Adrenal gland (tissue), 12 donors: ENCODE data around the gene MVD. TPM values are rescaled to one million over a fixed set of nuclear protein-coding genes. Genes with fewer than 3 reads are reported as not detected.

Source experiments
- DNase-seq, 7 donors: peaks; one replicate each; pipeline ENCODE4 v3.0.0-alpha.2; 2019 to 2020
- H3K27ac ChIP-seq, 5 donors: fragments of 200-600 bp; sonication (generic) in 4 of 5; 1 replicate in 3 of 5; 2 replicates in 2 of 5; pipeline versions ENCODE4 v1.5.1 to v1.8.0; 2016 to 2020; ENCODE audit warnings: mild to moderate bottlenecking in 1 of 5
- H3K27me3 ChIP-seq: fragments of 200-600 bp; 2 replicates; pipeline ENCODE4 v1.8.0; 2021
- H3K36me3 ChIP-seq, 2 donors: fragments of 200-600 bp; replicated peaks in 1 of 2; 1 replicate in 1 of 2; 2 replicates in 1 of 2; pipeline versions ENCODE4 v1.5.1 to v1.8.0; 2018 to 2022
- H3K4me1 ChIP-seq, 2 donors: fragments of 200-600 bp; replicated peaks in 1 of 2; 1 replicate in 1 of 2; 2 replicates in 1 of 2; pipeline versions ENCODE4 v1.5.1 to v1.8.0; 2018 to 2021
- H3K4me3 ChIP-seq, 4 donors: fragments of 200-600 bp; sonication (generic) in 3 of 4; one replicate each; pipeline ENCODE4 v1.5.1; 2016 to 2018
- H3K9me3 ChIP-seq, 3 donors: fragments of 200-600 bp; sonication (generic) in 1 of 3; replicated peaks in 1 of 3; 1 replicate in 2 of 3; 2 replicates in 1 of 3; pipeline versions ENCODE4 v1.5.1 to v1.8.0; 2016 to 2021
- POLR2A ChIP-seq, 2 donors: fragments of 450-650 bp; IDR thresholded peaks; one replicate each; pipeline ENCODE4 v1.6.1; 2017; ENCODE audit warnings: antibody characterized with exemption in 2 of 2, mild to moderate bottlenecking in 2 of 2, moderate library complexity in 1 of 2
- WGBS, 4 donors: extraction: QIAGEN DNeasy Blood & Tissue Kit in 2 of 4; methylation state at CpG; one replicate each; pipeline versions ENCODE4 v1.1.5 to v1.1.7; 2013 to 2017; 5-methylcytosine and 5-hydroxymethylcytosine counted together
- intact Hi-C, 2 donors: fragments of 100-400 bp; cut with DNase I; formaldehyde crosslinking; loops; one replicate each; pipeline versions ENCODE4 v1.14.1 to v1.15.0; 2022 to 2023
- polyA plus RNA-seq, 3 donors: library from polyadenylated mRNA; stranded (reverse); fragments of 200-250 nt in 2 of 3; fragments of 350-450 nt in 1 of 3; fragmentation: Illumina TruSeq in 1 of 3; extraction: RNeasy Lipid Tissue Mini Kit (QIAGEN cat#74804) in 1 of 3; gene quantifications; one replicate each; pipeline ENCODE4 v1.2.3, GENCODE V29; 2013 to 2014
- total RNA-seq, 9 donors: library from RNA; depleted of rRNA in 4 of 9; stranded (reverse); fragments of >200 nt in 4 of 9; fragments of 120-200 nt in 1 of 9; fragmentation: NEBNext Ultra II Directional in 1 of 9; extraction: Animal tissue kit (Norgen Biotek cat#: 25700) in 1 of 9; gene quantifications; one replicate each; pipeline versions ENCODE4 v1.1.0 to v1.2.4, GENCODE V29; 2013 to 2023
- TF ChIP-seq, protein P1 (sequence below), 6 experiments: fragments of 450-650 bp in 4 of 6; fragments of 200-600 bp in 2 of 6; sonication (generic) in 1 of 6; IDR thresholded peaks; 1 replicate in 5 of 6; 2 replicates in 1 of 6; pipeline versions ENCODE4 v1.5.1 to v1.8.0; 2016 to 2021; ENCODE audit warnings: antibody characterized with exemption in 6 of 6, mild to moderate bottlenecking in 2 of 6, moderate library complexity in 1 of 6
- donor health status: healthy with polysubstance abuse.
- donor health status: Bipolar disorder and iron deficiency.
- donor health status: DM: yes; HTN: yes; CAD: no.
- donor health status: DM: no; HTN: no; CAD: no.
- donor health status: DM: no; HTN: no; CAD: no.
- donor health status: DM: yes; HTN: yes; CAD: no.

MVD gene
- total and polyA plus RNA-seq, 12 donors = 25.6 to 293 (median 45.4) TPM

DNA sequence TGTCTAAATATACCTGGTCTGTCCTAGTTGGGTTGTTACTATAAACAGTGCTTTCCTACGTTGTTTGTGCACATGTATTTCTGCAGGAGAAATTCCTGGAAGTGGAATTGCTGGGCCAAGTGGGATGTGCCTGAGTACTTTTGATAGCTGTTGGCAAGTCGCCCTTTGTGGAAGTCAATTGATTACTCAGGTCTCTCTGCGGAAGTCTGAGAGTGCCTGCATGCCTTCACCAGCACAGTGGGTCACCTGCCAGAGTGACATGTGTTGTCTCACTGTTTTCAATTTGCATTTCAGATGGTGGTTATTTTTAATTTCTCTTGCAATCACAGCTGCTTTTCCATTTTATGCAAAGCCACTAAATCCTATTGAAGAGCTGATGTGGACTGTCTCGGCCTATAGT, 2.3 kb upstream of the MVD start:
- Histone ChIP-seq H3K27ac (no peak overlapping the region), H3K9me3 (no peaks in the 10 kb centered on the region), H3K27me3 (no peaks in the 10 kb centered on the region), H3K4me3 (no peak overlapping the region), H3K4me1 (peaks cover 6 to 14% of the 10 kb centered on the region in 2 donors), H3K36me3 (no peaks in the 10 kb centered on the region)
- peak in 1 of 7 donors; percentile 63 for DNase-seq
- no peak for TF ChIP-seq POLR2A (IDR thresholded peaks at IDR 0.05)
- TF ChIP-seq, protein P1, sequence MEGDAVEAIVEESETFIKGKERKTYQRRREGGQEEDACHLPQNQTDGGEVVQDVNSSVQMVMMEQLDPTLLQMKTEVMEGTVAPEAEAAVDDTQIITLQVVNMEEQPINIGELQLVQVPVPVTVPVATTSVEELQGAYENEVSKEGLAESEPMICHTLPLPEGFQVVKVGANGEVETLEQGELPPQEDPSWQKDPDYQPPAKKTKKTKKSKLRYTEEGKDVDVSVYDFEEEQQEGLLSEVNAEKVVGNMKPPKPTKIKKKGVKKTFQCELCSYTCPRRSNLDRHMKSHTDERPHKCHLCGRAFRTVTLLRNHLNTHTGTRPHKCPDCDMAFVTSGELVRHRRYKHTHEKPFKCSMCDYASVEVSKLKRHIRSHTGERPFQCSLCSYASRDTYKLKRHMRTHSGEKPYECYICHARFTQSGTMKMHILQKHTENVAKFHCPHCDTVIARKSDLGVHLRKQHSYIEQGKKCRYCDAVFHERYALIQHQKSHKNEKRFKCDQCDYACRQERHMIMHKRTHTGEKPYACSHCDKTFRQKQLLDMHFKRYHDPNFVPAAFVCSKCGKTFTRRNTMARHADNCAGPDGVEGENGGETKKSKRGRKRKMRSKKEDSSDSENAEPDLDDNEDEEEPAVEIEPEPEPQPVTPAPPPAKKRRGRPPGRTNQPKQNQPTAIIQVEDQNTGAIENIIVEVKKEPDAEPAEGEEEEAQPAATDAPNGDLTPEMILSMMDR (IDR thresholded peaks at IDR 0.05) = no peak
- intact Hi-C loops = no loop called here
- WGBS, 4 donors = 55 to 60% (median 59%) methylated on average over 4 of the region's 4 CpGs

DNA sequence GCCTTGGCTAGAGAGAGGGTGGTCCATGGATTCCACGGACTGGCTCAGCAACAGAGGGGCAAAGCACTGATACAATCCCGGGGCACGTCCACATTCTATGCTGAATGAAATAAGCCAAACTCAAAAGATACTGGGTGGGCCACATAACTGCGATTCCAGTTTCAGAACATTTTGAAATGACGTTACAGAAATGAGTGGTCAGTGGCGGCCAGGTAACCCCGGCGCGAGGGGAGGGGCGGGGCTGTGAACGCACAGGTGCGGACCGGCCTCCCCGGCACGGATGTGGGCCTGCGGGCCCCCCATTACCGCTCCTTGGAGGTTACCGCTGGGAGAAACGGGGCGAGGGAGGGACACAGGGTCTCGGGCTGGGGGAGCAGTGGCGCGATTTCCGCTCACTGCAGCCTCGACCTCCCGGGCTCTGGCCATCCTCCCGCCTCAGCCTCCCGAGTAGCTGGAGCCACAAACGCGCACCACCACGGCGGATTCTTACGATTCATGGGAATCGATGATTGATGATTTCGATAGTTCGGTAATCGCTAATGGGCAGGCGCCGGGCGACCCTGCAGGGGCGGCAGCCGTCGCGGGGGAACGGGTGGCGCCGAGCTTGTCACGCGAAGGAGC, 559 bp downstream of the MVD start:
- H3K9me3 ChIP-seq = no peaks in the 10 kb centered on the region
- DNase-seq = no peak
- H3K4me3 ChIP-seq = peak overlapping the region; percentile 39 to 83 (median 72)
- H3K27me3 ChIP-seq = no peaks in the 10 kb centered on the region
- no peaks in the 10 kb centered on the region for H3K36me3 ChIP-seq
- TF ChIP-seq, protein P1 (IDR thresholded peaks at IDR 0.05) = no peak
- TF ChIP-seq POLR2A (IDR thresholded peaks at IDR 0.05) = no peak
- H3K4me1 ChIP-seq = peaks cover 6 to 14% of the 10 kb centered on the region in 2 donors
- intact Hi-C loops = no loop called here
- WGBS, 4 donors = 2 to 7% (median 3%) methylated on average over 8 to 49 of the region's 49 CpGs
- H3K27ac ChIP-seq = peak overlapping the region; percentile 49 to 90 (median 81)

DNA sequence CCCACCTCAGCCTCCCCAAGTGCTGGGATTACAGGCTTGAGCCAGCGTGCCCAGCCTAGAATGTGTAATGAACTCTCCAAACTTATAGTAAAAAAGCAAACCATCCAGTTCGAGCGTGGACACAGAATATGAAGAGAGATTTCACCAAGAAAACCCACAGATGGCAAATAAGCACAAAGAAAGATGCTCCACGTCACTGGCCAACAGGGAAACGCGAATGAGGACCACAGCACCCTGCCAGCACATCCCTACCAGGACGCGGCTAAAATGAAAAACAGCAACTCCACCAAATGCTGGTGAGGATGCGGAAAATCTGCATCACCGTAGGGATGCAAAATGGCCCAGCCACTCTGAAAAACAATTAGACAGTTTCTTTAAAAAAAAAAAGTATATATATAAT, 1.4 kb downstream of the MVD start:
- TF ChIP-seq, protein P1 (IDR thresholded peaks at IDR 0.05) = no peak
- TF ChIP-seq POLR2A (IDR thresholded peaks at IDR 0.05) = no peak
- H3K27me3 ChIP-seq = no peaks in the 10 kb centered on the region
- H3K4me3 ChIP-seq = no peak overlapping the region
- peaks cover 6 to 14% of the 10 kb centered on the region in 2 donors for H3K4me1 ChIP-seq
- no peaks in the 10 kb centered on the region for H3K9me3 ChIP-seq
- no peaks in the 10 kb centered on the region for H3K36me3 ChIP-seq
- no peak for DNase-seq
- intact Hi-C loops = loop anchor here in 1 of 2 donors (2.0 kb wide), 1 partner anchor 25 kb away; the partner anchor contains the start of gene SNAI3
- H3K27ac ChIP-seq = no peak overlapping the region
- WGBS, 4 donors = 84 to 91% (median 87%) methylated on average over 10 of the region's 10 CpGs

DNA sequence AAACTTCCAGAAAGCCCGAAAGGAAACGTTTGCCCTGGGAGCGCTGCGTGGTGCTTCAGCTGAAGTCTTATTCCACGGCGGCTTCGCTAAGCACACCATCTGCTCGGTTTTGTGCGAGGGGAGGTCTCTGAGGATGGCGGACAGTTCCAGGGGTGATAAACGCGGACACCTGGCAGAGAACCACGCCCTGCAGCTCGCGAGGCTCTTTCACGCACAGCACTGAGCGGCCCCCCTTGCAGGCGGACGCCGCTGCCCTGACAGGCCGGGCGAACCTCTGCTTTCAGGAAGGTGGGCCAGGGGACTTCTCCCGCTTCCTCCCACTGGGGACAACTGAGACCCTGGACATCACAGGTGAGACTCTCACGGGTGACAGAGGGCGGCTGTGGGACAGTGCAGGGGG, 3.7 kb downstream of the MVD start:
- Histone ChIP-seq H3K27ac (no peak overlapping the region), H3K36me3 (peaks cover 0 to 13% of the 10 kb centered on the region in 2 donors), H3K4me1 (peaks cover 6 to 13% of the 10 kb centered on the region in 2 donors), H3K9me3 (no peaks in the 10 kb centered on the region), H3K27me3 (no peaks in the 10 kb centered on the region), H3K4me3 (no peak overlapping the region)
- 91 to 97% (median 94%) methylated on average over 10 to 25 of the region's 25 CpGs for WGBS, 4 donors
- no peak for DNase-seq
- TF ChIP-seq, protein P1 (IDR thresholded peaks at IDR 0.05) = no peak
- intact Hi-C loops = no loop called here
